HG03095 (cell line): ENCODE data around the gene CFAP97D1.
"Not testable (repeated sequence)": the region's sequence is repeated elsewhere in the genome, so short reads cannot be mapped to it uniquely, and the experiment has no call there.

Experiments
- ATAC-seq: cut with Tn5 transposase; IDR thresholded peaks from one replicate; pipeline ENCODE4 v1.9.1; 2021; ENCODE audit warnings: moderate library complexity; ENCODE audit not compliant: unreplicated experiment

CFAP97D1 gene

DNA sequence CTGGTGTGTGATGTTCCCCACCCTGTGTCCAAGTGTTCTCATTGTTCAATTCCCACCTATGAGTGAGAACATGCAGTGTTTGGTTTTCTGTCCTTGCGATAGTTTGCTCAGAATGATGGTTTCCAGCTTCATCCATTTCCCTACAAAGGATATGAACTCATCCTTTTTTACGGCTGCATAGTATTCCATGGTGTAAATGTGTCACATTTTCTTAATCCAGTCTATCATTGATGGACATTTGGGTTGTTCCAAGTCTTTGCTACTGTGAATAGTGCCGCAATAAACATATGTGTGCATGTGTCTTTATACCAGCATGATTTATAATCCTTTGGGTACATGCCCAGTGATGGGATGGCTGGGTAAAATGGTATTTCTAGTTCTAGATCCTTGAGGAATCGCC lies 12.4 kb downstream of the CFAP97D1 start:
- not testable (repeated sequence) for ATAC-seq

DNA sequence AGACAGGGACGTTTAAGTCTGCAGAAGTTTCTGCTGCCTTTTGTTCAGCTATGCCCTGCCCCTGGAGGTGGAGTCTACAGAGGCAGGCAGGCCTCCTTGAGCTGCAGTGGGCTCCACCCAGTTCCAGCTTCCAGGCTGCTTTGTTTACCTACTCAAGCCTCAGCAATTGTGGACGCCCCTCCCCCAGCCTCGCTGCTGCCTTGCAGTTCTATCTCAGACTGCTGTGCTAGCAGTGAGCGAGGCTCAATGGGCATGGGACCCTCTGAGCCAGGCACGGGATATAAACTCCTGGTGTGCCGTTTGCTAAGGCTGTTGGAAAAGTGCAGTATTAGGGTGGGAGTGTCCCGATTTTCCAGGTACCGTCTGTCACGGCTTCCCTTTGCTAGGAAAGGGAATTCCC lies 17.8 kb downstream of the CFAP97D1 start:
- not testable (repeated sequence) for ATAC-seq

DNA sequence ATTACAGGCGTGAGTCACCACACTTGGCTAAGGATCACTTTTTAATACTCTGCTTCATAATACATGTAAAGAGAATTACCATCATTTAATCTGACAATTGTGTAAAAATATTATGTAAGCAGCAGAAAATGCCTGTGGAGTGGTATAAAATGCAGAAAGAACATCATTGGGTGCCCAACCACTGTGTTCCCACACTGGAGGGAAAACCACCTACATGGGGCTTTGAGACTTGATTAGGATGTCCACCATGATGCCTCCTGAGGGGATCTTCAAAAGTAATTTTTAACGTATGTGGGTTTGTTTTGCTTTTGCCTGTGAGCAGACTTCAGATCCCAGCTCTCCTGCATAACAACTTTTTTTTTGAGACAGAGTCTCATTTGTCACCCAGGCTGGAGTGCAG lies 18.8 kb downstream of the CFAP97D1 start:
- no peak for ATAC-seq

DNA sequence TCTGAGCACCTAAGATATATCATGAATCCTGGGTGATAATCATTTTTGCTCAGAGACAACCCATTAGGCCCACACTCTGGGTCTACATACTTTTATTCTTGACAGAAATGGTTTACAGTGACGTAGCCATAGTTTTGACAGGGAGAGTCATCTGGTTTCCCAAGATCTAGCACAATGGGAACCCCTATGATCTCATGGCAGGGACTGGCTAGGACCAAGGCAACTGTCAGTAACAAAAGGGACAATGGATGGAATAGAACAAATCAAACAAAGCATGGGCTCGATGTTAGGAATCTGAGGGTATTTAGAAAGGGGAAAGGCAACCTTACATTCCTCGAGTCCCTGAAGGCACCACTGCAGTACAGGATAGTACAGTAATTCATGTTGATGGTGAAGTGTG lies 20.5 kb downstream of the CFAP97D1 start:
- ATAC-seq: no peak

DNA sequence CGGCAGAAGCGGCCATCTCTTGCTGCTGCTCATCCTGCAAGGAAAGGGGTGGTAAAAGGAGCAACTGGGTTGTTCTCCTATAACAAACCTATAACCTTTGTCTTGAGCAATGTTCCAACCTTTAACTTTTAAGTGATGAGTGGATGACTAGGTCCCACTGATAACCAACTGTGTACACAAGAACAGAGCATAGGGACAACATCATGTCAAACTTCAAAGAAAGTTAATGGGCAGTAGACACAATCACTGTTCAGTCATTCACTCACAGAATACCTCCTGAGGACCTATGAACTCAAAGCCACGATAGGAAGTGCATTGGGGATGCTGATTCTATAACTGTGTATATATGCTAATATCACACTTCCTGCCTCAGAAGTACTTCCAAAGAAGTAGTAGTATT lies 21.6 kb downstream of the CFAP97D1 start:
- no peak for ATAC-seq

DNA sequence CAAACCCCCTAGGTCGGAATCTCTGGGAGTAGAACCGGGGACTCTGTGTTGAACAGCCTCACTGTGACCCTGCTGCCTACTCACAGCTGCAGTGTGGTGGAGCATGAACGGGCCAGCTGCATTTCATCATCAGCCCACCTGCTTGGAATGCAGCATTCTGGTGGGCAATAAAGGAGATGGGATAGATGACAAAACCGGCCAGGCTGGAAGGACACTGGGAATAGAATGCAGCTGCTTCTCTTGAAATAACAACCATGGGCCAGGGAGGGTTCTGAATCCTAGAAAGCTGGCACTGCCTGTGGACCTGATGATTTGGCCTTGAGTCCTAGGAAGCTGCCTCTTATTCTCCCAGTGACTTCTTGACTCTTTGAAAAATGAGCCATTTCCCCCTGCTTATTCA lies 23.5 kb downstream of the CFAP97D1 start:
- ATAC-seq: no peak

DNA sequence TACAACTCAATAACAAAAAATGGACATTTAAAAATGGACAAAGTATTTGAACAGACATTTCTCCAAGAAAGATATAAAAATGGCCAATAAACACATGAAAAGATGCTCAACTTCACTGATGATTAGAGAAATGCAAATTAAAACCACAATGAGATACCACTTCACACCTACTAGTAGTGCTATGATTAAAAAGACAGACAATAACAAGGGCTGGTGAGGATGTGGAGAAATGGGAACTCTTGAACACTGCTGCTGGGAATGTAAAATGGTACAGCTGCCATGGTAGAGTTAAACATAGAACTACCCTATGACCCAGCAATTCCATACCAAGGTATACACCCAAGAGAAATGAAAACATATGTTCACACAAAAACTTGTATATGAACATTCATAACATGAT lies 24.9 kb downstream of the CFAP97D1 start:
- no peak for ATAC-seq

DNA sequence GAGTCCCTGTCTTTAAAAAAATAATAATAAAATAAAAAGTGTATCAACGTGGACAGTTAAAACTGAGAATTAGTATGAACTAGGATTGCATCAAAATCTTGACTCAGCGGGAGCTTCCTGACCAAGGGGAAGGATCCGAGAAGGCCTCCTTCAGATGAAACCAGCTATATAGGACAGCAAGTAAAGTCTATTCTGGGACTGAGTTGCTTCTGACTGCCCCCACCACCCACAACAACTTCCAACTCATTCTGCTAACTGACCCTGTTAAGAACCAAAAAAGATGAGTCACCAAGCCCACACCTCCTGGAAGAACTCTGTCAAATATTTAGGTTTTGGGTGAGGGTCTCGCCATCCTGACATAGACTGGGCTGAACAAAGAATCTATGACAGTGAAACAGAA lies 27.8 kb downstream of the CFAP97D1 start:
- no peak for ATAC-seq

DNA sequence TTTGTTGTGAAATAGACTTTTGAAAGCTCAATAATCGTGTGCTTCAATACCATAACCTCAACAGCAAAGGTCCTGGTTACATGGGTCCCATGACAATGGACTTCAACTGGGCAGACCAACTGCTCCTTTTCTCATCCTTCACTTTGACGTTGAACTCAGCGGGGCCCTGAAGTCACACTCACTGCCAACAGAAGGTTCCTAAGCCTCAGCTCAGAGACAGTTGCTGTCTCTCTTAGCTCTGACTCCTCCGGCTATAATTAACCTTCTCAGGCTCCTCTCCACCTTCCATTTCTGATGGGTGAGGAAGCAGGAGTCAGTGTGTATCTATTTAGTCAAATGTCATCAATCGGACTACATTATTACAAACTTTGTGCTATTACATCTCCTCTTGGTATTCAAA lies 28.9 kb downstream of the CFAP97D1 start:
- ATAC-seq: no peak

DNA sequence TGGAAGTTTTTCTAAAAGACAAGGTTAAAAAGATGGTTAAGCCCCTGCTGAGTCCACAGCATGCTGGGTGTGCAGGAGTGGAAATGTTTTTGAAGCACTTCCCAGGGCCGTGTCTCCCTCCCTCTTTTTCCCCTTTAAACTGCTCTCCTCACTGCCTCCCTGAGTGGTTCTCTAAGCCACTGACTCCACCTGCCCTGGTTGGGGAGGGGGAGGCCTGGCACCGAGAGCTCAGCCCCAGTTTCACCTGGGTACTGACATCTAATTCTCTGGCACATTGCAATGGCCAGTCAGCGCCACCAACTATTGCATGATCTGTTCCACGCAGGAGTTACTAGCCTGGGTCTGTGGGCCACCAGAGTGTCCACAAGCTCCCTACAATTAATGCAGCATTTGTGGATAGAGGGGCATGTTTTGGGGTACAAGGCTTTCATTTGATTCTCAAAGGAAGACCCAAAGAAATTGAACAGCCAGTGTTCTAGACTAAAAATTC lies 30.0 kb downstream of the CFAP97D1 start:
- no peak for ATAC-seq

DNA sequence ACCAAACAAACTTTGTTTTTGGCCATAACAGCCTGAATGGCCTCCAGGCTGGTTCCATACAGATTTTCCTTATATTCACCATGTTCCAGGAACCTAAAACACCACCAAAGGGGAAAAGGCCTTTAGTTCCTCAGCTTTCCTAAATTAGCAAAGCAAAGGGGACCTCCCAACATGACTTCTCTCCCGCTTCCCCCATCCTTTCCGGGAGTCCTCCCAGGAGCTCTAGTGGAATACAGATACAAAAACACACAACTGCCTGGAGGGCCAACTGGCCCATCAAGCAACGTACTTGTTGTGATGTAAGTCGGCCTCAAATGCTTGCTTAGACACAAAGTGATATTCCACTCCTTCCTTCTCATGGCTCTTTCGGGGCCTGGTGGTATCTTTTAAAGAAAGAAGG lies 30.6 kb downstream of the CFAP97D1 start:
- ATAC-seq: no peak

DNA sequence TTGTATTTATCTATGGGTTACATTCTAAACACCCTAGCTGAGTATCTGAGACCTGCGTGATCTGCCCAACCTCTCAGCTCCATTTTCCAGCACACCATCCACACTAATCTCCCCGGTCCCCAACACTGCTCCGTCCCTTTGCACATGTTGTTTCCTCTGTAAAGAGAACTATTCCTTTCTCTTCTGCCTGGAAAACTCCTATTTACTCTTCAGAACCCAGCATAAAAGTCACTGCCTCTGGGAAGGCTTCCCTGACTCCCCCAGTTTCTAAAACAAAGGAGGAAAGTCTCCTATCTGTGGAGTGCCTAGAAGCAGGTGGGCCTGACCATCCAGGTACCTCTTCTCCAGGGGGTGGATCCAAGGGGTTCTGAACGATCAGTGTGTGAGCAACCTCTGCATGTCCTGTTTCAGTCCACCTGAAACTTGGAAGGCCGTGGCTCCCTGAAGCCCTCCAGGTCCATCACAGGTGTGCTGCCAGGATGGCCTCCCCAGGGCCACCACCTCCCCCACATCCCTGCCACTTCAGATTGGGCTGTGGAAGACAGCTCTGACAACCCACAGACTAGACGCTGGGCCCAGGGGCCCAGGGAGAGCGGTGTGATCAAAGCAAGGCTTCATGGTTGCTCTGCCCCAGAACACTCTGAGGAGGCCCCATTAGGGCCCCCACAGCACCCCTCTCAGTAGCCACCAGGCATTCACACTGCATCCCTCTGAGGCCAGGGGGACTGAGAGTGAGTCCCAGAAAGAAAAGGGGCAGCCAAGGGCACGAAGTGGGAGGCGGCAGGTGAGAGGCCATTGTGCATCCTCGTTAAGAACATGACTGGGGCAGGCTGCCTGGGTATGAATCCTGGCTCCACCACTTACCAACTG lies 32.4 kb downstream of the CFAP97D1 start:
- ATAC-seq: no peak

DNA sequence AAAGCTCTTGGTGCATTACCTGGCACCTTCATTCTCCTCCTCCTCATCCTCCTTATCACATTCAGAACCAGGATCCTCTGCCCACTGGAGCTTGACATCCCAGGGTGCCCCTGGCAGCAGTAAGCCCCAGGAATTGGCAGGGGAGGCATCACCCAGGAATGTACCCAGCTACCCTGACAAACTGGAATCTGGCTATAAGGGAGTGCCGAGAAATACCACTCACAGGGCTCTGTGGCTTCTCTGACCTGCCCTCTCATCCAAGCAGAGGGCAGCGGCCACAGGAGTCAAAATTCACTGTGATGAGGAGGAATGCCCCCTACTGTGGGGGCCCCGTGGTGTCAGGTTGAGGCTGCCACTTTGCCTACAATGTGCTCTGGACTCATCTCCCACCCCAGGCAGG lies 33.2 kb downstream of the CFAP97D1 start:
- ATAC-seq: no peak

DNA sequence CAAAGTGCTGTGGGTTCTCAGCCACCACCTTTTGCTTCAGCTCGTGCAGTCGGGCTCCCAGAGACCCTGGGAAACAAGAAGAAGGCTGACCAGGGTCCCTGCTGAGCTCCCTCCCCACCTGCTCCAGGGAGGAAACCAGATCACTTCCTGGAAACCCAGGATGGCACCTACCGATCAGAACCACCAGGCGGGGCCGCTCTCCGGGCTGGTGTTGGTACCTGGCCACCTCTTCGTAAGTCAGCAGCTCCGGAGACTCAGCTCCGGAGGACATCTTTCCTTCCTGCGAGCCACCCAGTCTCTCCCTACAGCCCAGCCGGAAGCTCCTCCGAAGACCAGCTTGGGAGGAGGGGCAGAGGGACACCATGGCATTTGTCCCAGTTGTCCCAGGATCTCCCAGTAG lies 33.8 kb downstream of the CFAP97D1 start:
- ATAC-seq: no peak

DNA sequence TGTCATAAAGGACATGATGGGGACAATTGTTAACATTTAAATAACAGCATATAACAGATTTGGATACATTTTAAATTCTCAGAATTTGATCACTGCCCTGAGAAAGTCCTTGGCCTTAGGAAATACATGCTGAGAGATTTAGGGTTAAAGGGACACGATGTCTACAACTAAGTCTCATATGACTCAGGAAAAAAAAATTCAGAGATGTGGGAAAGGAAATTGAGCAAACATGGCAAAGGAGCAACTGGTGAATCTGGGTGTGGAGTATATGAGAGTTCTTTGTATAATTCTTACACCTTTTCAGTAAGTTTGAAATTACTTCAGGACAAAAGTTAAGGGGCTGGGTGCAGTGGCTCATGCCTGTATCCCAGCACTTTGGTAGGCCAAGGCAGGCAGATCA lies 34.5 kb downstream of the CFAP97D1 start:
- ATAC-seq: no peak

DNA sequence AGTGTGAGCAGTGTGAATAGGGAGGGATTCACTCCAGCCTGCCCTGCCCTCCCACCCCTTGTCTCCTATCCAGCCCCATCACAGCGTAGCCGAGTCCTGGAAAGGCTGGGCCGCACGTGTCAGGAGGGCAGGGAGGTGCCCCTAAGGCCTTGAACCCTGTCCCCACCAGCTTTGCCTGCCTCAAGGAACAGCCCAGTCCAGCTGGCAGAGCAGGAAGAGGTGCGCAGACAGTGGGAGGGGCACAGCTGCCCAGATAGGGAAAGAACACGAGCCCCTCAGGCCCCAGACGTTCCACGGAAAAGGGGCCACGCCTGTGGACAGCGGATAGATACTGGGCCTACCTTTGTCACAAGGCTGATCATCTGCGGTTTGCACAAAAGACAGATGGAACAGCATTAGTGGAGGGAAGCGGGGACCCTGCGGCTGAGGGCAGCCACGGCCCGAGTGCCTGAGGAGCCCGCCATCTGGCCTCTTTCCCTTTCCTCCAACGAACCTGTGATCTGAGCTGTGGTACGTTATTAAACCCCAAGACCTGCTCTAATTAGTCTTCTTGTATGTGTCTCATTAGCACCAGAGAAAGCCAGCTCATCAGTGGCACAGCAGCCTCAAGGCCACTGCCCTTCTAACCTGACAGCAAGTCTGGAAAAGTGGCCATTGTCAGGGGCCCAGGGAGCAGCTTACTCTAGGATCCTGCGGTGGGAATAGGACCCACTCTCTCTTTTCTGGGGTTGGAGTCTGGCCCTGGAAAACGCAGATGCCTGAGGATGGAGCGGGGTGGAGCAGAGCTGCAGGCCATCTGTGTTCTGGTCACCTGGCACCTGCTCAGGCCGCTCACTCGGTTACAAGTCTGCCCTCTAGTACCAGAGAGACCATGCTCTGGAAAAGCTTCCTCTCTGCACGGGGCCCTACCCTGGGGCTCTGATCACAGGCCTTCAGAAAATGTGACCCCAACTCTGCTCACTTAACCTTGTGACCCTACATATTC lies 36.4 kb downstream of the CFAP97D1 start:
- no peak for ATAC-seq

DNA sequence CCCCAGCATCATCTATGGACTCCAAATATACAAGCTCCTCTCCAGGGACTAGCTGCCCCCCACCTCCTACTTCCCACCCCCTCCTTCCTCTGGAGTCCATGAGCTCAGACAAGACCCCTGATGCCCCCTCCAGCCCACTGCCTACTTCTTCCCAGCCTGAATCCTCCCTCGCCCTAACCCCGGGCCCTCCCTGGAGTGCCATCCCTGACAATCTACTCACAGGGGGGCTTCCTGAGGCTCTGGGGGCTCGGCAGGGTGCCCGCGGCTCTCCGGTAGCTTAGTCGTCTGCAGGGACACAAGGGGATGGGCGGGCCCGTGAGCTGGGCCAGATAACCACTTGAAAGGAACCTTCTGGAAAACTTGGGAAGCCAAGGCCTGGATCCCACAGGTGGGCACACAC lies 37.6 kb downstream of the CFAP97D1 start:
- no peak for ATAC-seq

DNA sequence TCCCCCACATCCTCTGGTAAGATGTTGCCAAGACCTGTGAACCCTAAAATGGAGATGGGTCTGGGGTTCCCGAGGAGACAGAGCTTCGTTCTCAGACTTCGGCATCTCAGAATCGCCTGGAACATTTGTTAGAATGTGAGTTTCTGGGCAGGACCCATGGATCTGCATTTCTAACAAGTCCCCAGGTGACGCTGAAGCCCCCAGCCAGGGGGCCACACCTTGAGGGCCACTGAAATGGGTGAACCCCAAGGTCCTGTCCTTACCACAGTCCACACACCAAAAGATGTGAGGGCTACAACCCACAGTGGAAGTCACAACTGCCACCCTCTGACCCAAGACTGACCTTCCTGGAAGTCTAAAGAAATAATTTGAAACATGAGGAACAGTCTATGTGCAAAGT lies 38.7 kb downstream of the CFAP97D1 start:
- ATAC-seq: no peak

DNA sequence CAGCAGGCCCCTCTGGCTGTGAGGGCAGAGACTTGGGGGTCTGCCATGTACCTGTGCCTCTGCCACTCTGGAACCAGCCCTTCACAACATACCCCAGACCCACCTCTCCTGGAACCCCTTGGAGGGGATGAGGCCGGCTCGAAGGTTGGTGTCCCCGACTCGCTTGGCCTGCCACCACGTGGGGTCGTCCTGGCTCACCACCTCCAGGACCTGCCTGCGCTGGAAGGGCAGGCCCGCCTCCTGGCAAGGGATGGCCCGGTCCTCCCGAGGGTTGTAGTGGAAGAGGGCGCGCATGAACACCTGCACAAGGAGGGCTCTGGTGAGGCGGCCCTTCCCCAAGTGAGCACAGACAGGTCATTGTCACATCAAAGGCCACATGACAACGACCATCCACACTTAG lies 40.5 kb downstream of the CFAP97D1 start:
- no peak for ATAC-seq

DNA sequence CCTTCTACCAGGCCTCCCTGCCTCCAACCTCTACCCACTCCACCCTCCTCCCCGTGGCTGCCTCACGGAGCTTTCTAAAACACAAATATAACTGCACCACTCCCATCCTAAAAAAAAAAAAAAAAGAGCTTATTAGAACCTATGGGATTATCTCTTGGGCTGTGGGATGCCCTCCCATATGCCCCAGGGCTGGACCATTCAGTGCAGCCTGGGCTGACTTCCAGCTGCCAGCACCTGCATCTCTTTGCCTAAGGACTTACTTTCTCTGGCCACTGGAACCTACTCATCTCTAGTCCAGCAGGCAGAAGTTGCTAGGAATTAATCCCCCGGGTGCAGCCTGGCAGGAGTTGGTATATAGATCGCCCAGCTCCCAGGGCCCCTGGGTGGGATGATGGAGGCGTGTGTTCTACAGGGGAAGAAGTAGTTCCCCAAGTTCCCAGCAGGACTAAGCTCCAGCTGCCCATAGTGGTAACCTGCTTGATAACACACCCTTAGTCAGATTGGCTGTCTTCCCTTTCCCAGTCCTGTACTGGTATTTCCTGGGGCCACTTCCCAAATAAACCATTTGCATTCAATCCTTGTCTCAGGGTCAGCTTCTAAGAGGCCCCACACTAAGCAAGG lies 42.4 kb downstream of the CFAP97D1 start:
- no peak for ATAC-seq

DNA sequence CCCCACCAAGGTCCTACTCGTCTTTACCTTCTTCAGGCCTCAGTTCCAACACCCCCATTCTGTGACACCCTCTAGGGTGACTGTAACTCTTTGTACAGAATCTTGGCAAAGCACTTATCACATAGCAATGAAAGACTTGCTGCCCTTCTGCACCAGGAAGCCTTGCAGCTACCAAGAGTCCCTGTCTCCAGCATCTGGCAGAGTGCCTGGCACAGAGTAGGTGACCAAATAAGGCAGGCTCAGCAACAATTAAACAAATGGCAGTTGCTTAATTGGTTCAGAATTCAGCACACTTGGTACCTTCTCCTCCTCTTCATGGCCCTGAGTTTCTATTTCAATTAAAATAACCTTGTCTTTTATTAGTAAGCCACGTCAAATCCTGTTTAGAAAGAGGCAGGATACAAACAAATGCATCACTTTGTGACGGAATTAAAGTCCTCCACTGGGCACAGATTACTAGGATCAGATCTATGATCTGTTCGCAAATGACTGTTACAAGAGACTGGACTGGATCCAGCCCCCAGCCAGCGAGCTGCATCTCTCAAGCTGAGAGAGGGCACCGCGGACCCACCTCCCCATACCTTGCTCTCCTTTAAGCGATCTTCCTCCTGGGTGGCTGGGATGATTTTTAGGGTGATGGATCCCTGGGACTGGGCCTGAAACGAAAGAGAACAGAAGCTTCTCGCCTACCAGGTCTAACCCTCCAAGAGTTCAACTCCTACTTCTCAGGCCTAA lies 43.3 kb downstream of the CFAP97D1 start:
- ATAC-seq: no peak
